Loucy (cell line): Measurements from ENCODE around the gene RCBTB1.

Experiments used
- H2AFZ ChIP-seq: fragments of 200-600 bp; sonication (generic); 2 replicates; pipeline ENCODE4 v1.6.0; 2016; ENCODE audit warnings: antibody characterized with exemption, mild to moderate bottlenecking, low read length, moderate library complexity
- H3F3A ChIP-seq: fragments of 200-600 bp; 2 replicates; pipeline ENCODE4 v1.6.0; 2016; ENCODE audit warnings: antibody characterized with exemption, low read depth, mild to moderate bottlenecking
- H3K27me3 ChIP-seq: fragments of 200-600 bp; sonication (generic); 2 replicates; pipeline ENCODE4 v1.6.1; 2014; ENCODE audit warnings: low read length, mild to moderate bottlenecking; ENCODE audit not compliant: insufficient read depth, poor library complexity, severe bottlenecking
- H3K36me3 ChIP-seq: fragments of 200-600 bp; sonication (generic); 2 replicates; pipeline ENCODE4 v1.6.1; 2016; ENCODE audit warnings: low read length; ENCODE audit not compliant: insufficient read depth
- H3K4me1 ChIP-seq: fragments of 200-600 bp; sonication (generic); 2 replicates; pipeline ENCODE4 v1.5.1; 2014; ENCODE audit warnings: low read length, mild to moderate bottlenecking; ENCODE audit not compliant: insufficient read depth, poor library complexity, severe bottlenecking
- H3K4me2 ChIP-seq: fragments of 200-600 bp; sonication (generic); 2 replicates; pipeline ENCODE4 v1.6.0; 2014; ENCODE audit warnings: antibody characterized with exemption, low read length, low read depth, mild to moderate bottlenecking; ENCODE audit not compliant: poor library complexity, severe bottlenecking
- H3K4me3 ChIP-seq: fragments of 200-600 bp; sonication (generic); 2 replicates; pipeline ENCODE4 v1.5.1; 2014; ENCODE audit warnings: low read length, mild to moderate bottlenecking, mixed read lengths; ENCODE audit not compliant: poor library complexity, severe bottlenecking
- H3K79me2 ChIP-seq: fragments of 200-600 bp; sonication (generic); 2 replicates; pipeline ENCODE4 v1.6.1; 2014; ENCODE audit warnings: low read length; ENCODE audit not compliant: insufficient read depth
- H3K9ac ChIP-seq: fragments of 200-600 bp; sonication (generic); 2 replicates; pipeline ENCODE4 v1.6.0; 2014; ENCODE audit warnings: mild to moderate bottlenecking, low read depth, low read length, moderate library complexity; ENCODE audit not compliant: poor library complexity, severe bottlenecking
- H3K9me2 ChIP-seq: fragments of 200-600 bp; sonication (generic); replicated peaks from 2 replicates; pipeline ENCODE4 v1.6.1; 2016; ENCODE audit warnings: low read depth, low read length, mixed read lengths
- H3K9me3 ChIP-seq: fragments of 200-600 bp; sonication (generic); 2 replicates; pipeline ENCODE4 v1.6.1; 2014; ENCODE audit warnings: mild to moderate bottlenecking, antibody characterized with exemption, low read length, low read depth; ENCODE audit not compliant: insufficient read depth
- H4K20me1 ChIP-seq: fragments of 200-600 bp; sonication (generic); 2 replicates; pipeline ENCODE4 v1.6.0; 2014; ENCODE audit warnings: antibody characterized with exemption, low read length, mild to moderate bottlenecking; ENCODE audit not compliant: insufficient read depth, poor library complexity, severe bottlenecking
- CTCF ChIP-seq: fragments of 200-600 bp; sonication (generic); conservative IDR thresholded peaks from 2 replicates; pipeline ENCODE4 v1.5.1; 2014; ENCODE audit warnings: mild to moderate bottlenecking, antibody characterized with exemption, low read length
- EZH2phosphoT487 ChIP-seq: fragments of 200-600 bp; IDR thresholded peaks from 2 replicates; pipeline ENCODE4 v1.6.1; 2018; ENCODE audit warnings: antibody characterized with exemption, mild to moderate bottlenecking, moderate library complexity, borderline replicate concordance

RCBTB1 gene

GRCh38 chr13:49561062-49561410 is 24.3 kb downstream of the RCBTB1 start:
- Histone ChIP-seq H3K4me2 (no peak overlapping the region), H3K9ac (no peak overlapping the region), H3K9me3 (no peaks in the 10 kb centered on the region), H3K27me3 (no peaks in the 10 kb centered on the region), H3K79me2 (no peaks in the 10 kb centered on the region), H3K4me1 (no peaks in the 10 kb centered on the region), H3K9me2 (no peaks in the 10 kb centered on the region), H4K20me1 (no peaks in the 10 kb centered on the region), H3K36me3 (peaks cover 27% of the 10 kb centered on the region), H3K4me3 (no peak overlapping the region), H3F3A (no peaks in the 10 kb centered on the region), H2AFZ (no peak overlapping the region)
- TF ChIP-seq EZH2phosphoT487: no peak
- TF ChIP-seq CTCF: no peak

GRCh38 chr13:49560270-49561061 is 24.9 kb downstream of the RCBTB1 start:
- no peaks in the 10 kb centered on the region for H3F3A ChIP-seq
- H3K27me3 ChIP-seq: no peaks in the 10 kb centered on the region
- H3K4me1 ChIP-seq: no peaks in the 10 kb centered on the region
- TF ChIP-seq CTCF (peak; percentile 16; the same call in 1 of the 2 replicates), EZH2phosphoT487 (no peak)
- H3K9me3 ChIP-seq: no peaks in the 10 kb centered on the region
- no peak overlapping the region for H3K4me3 ChIP-seq
- no peaks in the 10 kb centered on the region for H3K9me2 ChIP-seq
- H3K36me3 ChIP-seq: peaks cover 31% of the 10 kb centered on the region
- no peak overlapping the region for H2AFZ ChIP-seq
- H3K9ac ChIP-seq: no peak overlapping the region
- no peak overlapping the region for H3K4me2 ChIP-seq
- no peaks in the 10 kb centered on the region for H4K20me1 ChIP-seq
- no peaks in the 10 kb centered on the region for H3K79me2 ChIP-seq

GRCh38 chr13:49559006-49559405 is 26.4 kb downstream of the RCBTB1 start:
- no peaks in the 10 kb centered on the region for H3K27me3 ChIP-seq
- no peaks in the 10 kb centered on the region for H3K4me1 ChIP-seq
- no peaks in the 10 kb centered on the region for H3K9me2 ChIP-seq
- TF ChIP-seq CTCF (no peak), EZH2phosphoT487 (no peak)
- no peaks in the 10 kb centered on the region for H3F3A ChIP-seq
- H3K36me3 ChIP-seq: peaks cover 34% of the 10 kb centered on the region
- H3K4me2 ChIP-seq: no peak overlapping the region
- H3K9ac ChIP-seq: no peak overlapping the region
- no peaks in the 10 kb centered on the region for H4K20me1 ChIP-seq
- no peaks in the 10 kb centered on the region for H3K9me3 ChIP-seq
- no peaks in the 10 kb centered on the region for H3K79me2 ChIP-seq
- H2AFZ ChIP-seq: no peak overlapping the region
- H3K4me3 ChIP-seq: no peak overlapping the region
